WTC11 (cell line): ENCODE data around the gene MECP2. TPM values are rescaled to one million over a fixed set of nuclear protein-coding genes. Genes with fewer than 3 reads are reported as not detected.

Source experiments
- ATAC-seq: fragments of 200-7000 bp; cut with Tn5 transposase; 2 replicates; pipeline ENCODE4 v1.10.0; 2021; ENCODE audit warnings: mild to moderate bottlenecking, moderate library complexity
- CTCF ChIA-PET: fragments of 300-600 bp; sonication (Branson Sonifier 250); formaldehyde crosslinking; loops from one replicate; lab custom pipeline; 2021; ENCODE audit warnings: antibody characterized with exemption; lab: Charles Lee
- POLR2A ChIA-PET: fragments of 350-600 bp; sonication (Branson Sonifier 250); formaldehyde crosslinking; loops from one replicate; lab custom pipeline; 2021; ENCODE audit warnings: antibody characterized with exemption; lab: Charles Lee
- DNase-seq: peaks from one replicate; pipeline ENCODE4 v3.0.0; 2021; ENCODE audit warnings: low spot score
- H3K27ac Mint-ChIP-seq: 2 replicates; pipeline ENCODE4 v1.8.0; 2021; ENCODE audit warnings: mixed read lengths
- H3K27me3 Mint-ChIP-seq: 2 replicates; pipeline ENCODE4 v1.8.0; 2021; ENCODE audit warnings: low read depth, mild to moderate bottlenecking, moderate library complexity, mixed read lengths
- H3K36me3 Mint-ChIP-seq: 2 replicates; pipeline ENCODE4 v1.8.0; 2021; ENCODE audit warnings: mixed read lengths
- H3K4me1 Mint-ChIP-seq: 2 replicates; pipeline ENCODE4 v1.8.0; 2022; ENCODE audit warnings: mixed read lengths
- H3K4me3 Mint-ChIP-seq: 2 replicates; pipeline ENCODE4 v1.8.0; 2021; ENCODE audit warnings: mild to moderate bottlenecking, moderate library complexity, mixed read lengths
- H3K9me3 Mint-ChIP-seq: 2 replicates; pipeline ENCODE4 v1.8.0; 2021; ENCODE audit warnings: mixed read lengths
- CREM ChIP-seq: sonication (generic); formaldehyde crosslinking; IDR thresholded peaks from 2 replicates; pipeline ENCODE4 v1.8.1; 2022; ENCODE audit warnings: mild to moderate bottlenecking, missing genetic modification reagents, moderate library complexity
- ETV6 ChIP-seq: sonication (generic); formaldehyde crosslinking; IDR thresholded peaks from 2 replicates; pipeline ENCODE4 v1.8.1; 2022; ENCODE audit warnings: mild to moderate bottlenecking, missing genetic modification reagents
- KAT7 ChIP-seq: sonication (generic); formaldehyde crosslinking; IDR thresholded peaks from 2 replicates; pipeline ENCODE4 v1.8.1; 2023; ENCODE audit warnings: missing genetic modification reagents, mild to moderate bottlenecking, borderline replicate concordance
- MXD4 ChIP-seq: fragments of 250-450 bp; sonication (Bioruptor Pico); IDR thresholded peaks from 2 replicates; pipeline ENCODE4 v1.8.0; 2021; ENCODE audit warnings: mild to moderate bottlenecking, moderate library complexity, borderline replicate concordance
- NR2C2 ChIP-seq: sonication (generic); formaldehyde crosslinking; IDR thresholded peaks from 2 replicates; pipeline ENCODE4 v1.8.0; 2022; ENCODE audit warnings: mild to moderate bottlenecking, missing genetic modification reagents
- OVOL2 ChIP-seq: fragments of 250-450 bp; sonication (Bioruptor Pico); IDR thresholded peaks from 2 replicates; pipeline ENCODE4 v1.9.0; 2021; ENCODE audit warnings: mild to moderate bottlenecking, borderline replicate concordance
- RORB ChIP-seq: fragments of 250-450 bp; sonication (Bioruptor Pico); IDR thresholded peaks from 2 replicates; pipeline ENCODE4 v1.9.0; 2021; ENCODE audit warnings: mild to moderate bottlenecking
- ZNF263 ChIP-seq: sonication (generic); formaldehyde crosslinking; IDR thresholded peaks from 2 replicates; pipeline ENCODE4 v1.8.1; 2022; ENCODE audit warnings: low read depth, mild to moderate bottlenecking, moderate library complexity, missing genetic modification reagents
- total RNA-seq: library from RNA; stranded (reverse); gene quantifications from 3 replicates; pipeline ENCODE4 v1.2.3, GENCODE V29; 2021
- TF ChIP-seq, protein P1 (sequence below): sonication (generic); formaldehyde crosslinking; IDR thresholded peaks from 2 replicates; pipeline ENCODE4 v1.8.1; 2023; ENCODE audit warnings: mild to moderate bottlenecking, missing genetic modification reagents, borderline replicate concordance
- TF ChIP-seq, protein P2 (sequence below): fragments of 250-450 bp; sonication (Bioruptor Pico); IDR thresholded peaks from 2 replicates; pipeline ENCODE4 v1.9.0; 2021; ENCODE audit warnings: mild to moderate bottlenecking, borderline replicate concordance
- TF ChIP-seq, protein P3 (sequence below): sonication (generic); formaldehyde crosslinking; IDR thresholded peaks from 2 replicates; pipeline ENCODE4 v1.8.1; 2022; ENCODE audit warnings: low read depth, mild to moderate bottlenecking, moderate library complexity, missing genetic modification reagents, borderline replicate concordance

Gene MECP2
- total RNA-seq, 1 experiment from 2014 or later, result 28.7 TPM

DNA sequence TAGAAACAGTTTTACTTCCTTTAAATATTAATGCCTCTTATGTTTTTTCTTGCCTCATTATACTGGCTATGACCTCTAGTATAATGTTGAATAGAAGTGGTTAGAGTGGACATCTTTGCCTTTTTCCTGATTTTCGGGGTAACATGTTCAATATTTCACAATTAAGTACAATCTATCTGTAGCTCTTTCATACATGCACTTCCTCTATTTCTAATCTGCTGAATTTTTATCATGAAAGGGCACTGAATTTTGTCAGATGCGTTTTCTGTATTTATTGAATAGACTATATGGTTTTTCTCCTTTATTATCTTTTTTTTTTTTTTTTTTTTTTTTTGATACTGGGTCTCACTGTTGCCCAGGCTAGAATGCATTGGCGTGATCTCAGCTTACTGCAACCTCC is 29.0 kb downstream of the MECP2 start (continued):
- TF ChIP-seq, protein P1, sequence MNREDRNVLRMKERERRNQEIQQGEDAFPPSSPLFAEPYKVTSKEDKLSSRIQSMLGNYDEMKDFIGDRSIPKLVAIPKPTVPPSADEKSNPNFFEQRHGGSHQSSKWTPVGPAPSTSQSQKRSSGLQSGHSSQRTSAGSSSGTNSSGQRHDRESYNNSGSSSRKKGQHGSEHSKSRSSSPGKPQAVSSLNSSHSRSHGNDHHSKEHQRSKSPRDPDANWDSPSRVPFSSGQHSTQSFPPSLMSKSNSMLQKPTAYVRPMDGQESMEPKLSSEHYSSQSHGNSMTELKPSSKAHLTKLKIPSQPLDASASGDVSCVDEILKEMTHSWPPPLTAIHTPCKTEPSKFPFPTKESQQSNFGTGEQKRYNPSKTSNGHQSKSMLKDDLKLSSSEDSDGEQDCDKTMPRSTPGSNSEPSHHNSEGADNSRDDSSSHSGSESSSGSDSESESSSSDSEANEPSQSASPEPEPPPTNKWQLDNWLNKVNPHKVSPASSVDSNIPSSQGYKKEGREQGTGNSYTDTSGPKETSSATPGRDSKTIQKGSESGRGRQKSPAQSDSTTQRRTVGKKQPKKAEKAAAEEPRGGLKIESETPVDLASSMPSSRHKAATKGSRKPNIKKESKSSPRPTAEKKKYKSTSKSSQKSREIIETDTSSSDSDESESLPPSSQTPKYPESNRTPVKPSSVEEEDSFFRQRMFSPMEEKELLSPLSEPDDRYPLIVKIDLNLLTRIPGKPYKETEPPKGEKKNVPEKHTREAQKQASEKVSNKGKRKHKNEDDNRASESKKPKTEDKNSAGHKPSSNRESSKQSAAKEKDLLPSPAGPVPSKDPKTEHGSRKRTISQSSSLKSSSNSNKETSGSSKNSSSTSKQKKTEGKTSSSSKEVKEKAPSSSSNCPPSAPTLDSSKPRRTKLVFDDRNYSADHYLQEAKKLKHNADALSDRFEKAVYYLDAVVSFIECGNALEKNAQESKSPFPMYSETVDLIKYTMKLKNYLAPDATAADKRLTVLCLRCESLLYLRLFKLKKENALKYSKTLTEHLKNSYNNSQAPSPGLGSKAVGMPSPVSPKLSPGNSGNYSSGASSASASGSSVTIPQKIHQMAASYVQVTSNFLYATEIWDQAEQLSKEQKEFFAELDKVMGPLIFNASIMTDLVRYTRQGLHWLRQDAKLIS (CRISPR knock-in tag), result no peak

DNA sequence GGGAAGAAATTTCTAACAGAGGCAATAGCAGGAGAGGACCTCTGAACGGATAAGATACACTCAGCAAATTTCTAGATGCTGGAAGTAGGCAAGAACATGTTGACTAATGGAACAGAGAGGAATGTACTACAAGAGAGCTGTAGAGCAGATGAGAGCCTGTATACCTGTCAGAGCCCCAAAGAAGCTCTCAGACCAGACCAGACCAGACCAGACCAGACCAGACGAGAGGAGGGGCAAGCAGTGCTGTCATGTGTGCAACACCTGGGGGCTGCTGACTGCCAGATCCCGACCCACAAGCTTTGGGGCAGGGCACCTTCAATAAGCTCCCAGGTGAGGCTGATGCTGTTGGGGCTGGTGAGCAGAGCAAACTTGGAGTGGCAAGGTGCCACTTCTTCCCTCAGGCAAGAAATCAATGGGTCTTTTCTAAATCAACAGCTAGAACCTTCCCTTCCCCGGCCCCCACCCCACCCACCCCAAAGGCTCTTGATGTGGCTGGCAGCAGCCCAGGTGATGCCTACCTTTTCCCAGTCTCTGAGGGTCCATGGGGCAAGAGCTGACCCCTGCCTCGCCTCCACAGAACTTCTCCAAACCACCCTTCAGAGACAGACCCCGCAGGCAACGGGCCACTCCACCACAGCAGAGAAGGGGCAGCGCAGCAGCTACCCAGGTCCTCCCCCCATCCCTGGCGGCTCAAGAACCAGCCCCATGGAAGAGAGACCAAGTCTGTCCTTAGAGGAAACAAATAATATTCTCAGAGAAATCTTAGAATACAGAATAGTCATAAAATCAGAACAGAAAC is 32.7 kb downstream of the MECP2 start:
- ATAC-seq (no peak), DNase-seq (peak; percentile 13)
- H3K27me3 Mint-ChIP-seq, result no peaks in the 10 kb centered on the region; the same call in 1 of the 2 replicates
- no peak overlapping the region for H3K4me3 Mint-ChIP-seq
- ChIA-PET CTCF (no interaction called here), POLR2A (interaction anchor here (0.6 kb wide), 1 partner anchor 28 kb away, joined by 4 read pairs; no protein-coding TSS in a partner anchor)
- H3K9me3 Mint-ChIP-seq, result no peaks in the 10 kb centered on the region
- H3K27ac Mint-ChIP-seq, result peak overlapping the region; percentile 48
- peaks cover 28% of the 10 kb centered on the region for H3K4me1 Mint-ChIP-seq
- TF ChIP-seq, protein P2, sequence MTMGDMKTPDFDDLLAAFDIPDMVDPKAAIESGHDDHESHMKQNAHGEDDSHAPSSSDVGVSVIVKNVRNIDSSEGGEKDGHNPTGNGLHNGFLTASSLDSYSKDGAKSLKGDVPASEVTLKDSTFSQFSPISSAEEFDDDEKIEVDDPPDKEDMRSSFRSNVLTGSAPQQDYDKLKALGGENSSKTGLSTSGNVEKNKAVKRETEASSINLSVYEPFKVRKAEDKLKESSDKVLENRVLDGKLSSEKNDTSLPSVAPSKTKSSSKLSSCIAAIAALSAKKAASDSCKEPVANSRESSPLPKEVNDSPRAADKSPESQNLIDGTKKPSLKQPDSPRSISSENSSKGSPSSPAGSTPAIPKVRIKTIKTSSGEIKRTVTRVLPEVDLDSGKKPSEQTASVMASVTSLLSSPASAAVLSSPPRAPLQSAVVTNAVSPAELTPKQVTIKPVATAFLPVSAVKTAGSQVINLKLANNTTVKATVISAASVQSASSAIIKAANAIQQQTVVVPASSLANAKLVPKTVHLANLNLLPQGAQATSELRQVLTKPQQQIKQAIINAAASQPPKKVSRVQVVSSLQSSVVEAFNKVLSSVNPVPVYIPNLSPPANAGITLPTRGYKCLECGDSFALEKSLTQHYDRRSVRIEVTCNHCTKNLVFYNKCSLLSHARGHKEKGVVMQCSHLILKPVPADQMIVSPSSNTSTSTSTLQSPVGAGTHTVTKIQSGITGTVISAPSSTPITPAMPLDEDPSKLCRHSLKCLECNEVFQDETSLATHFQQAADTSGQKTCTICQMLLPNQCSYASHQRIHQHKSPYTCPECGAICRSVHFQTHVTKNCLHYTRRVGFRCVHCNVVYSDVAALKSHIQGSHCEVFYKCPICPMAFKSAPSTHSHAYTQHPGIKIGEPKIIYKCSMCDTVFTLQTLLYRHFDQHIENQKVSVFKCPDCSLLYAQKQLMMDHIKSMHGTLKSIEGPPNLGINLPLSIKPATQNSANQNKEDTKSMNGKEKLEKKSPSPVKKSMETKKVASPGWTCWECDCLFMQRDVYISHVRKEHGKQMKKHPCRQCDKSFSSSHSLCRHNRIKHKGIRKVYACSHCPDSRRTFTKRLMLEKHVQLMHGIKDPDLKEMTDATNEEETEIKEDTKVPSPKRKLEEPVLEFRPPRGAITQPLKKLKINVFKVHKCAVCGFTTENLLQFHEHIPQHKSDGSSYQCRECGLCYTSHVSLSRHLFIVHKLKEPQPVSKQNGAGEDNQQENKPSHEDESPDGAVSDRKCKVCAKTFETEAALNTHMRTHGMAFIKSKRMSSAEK, result no peak
- no peak for TF ChIP-seq NR2C2 (CRISPR knock-in tag)
- no peaks in the 10 kb centered on the region for H3K36me3 Mint-ChIP-seq

DNA sequence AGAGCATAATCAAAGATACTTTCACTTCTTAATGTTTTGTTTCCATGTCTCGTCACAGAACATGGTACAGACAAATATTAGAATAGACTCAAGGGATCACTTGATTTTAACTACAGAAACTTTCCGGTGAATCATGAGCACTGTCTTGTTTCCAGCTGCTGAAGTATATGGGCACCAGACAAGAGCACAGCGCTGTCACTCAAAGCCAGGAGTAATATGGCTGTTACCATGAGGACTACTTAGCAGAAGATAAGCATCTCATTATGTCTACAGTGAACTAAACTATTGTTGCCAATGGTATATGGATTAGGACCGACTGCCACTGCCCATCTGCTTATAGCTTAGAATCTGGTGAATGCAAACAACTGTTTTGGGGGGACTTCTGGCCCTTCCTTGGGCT is 34.3 kb downstream of the MECP2 start:
- Mint-ChIP-seq H3K4me3 (no peak overlapping the region), H3K36me3 (peaks cover 5% of the 10 kb centered on the region), H3K27me3 (no peaks in the 10 kb centered on the region; the same call in 1 of the 2 replicates), H3K4me1 (peaks cover 28% of the 10 kb centered on the region), H3K9me3 (no peaks in the 10 kb centered on the region), H3K27ac (no peak overlapping the region)
- TF ChIP-seq, protein P3, sequence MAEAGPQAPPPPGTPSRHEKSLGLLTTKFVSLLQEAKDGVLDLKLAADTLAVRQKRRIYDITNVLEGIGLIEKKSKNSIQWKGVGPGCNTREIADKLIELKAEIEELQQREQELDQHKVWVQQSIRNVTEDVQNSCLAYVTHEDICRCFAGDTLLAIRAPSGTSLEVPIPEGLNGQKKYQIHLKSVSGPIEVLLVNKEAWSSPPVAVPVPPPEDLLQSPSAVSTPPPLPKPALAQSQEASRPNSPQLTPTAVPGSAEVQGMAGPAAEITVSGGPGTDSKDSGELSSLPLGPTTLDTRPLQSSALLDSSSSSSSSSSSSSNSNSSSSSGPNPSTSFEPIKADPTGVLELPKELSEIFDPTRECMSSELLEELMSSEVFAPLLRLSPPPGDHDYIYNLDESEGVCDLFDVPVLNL (CRISPR knock-in tag), result no peak
- TF ChIP-seq OVOL2 (CRISPR knock-in tag), result no peak
- no peak for TF ChIP-seq ZNF263
- ChIA-PET CTCF (no interaction called here), POLR2A (no interaction called here)
- DNase-seq (no peak), ATAC-seq (no peak)

DNA sequence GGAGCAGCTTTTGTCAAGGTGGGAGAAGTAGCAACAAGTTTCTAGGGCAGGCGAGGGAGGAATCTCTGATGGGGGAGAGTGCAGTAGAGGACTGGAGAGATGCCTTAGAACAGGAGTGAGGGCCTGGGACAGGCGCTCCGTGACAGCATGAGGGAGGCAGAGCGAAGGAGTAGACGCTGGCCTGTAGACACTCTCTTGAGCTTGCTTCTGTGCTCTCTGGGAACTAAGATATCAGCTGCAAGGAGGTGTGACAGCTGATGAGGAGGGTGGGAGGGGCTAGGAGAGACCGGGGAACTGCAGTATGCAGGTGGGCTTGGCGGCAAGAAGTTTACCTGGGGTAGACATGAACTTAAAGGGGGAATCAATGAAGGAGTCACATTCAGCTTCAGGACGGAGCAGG is 35.7 kb downstream of the MECP2 start:
- H3K27me3 Mint-ChIP-seq, result no peaks in the 10 kb centered on the region; the same call in 1 of the 2 replicates
- no peak for DNase-seq
- TF ChIP-seq CREM (CRISPR knock-in tag) (no peak), ETV6 (no peak), KAT7 (CRISPR knock-in tag) (no peak), MXD4 (CRISPR knock-in tag) (no peak), RORB (CRISPR knock-in tag) (no peak), OVOL2 (CRISPR knock-in tag) (no peak)
- TF ChIP-seq, protein P2, result no peak
- TF ChIP-seq, all 79 proteins: peak for 0
- Mint-ChIP-seq H3K27ac (peak overlapping the region; percentile 11; the same call in 1 of the 2 replicates), H3K9me3 (no peaks in the 10 kb centered on the region), H3K4me1 (peaks cover 28% of the 10 kb centered on the region), H3K36me3 (peaks cover 6% of the 10 kb centered on the region), H3K4me3 (no peak overlapping the region)
- ATAC-seq, result no peak
- ChIA-PET POLR2A (no interaction called here), CTCF (interaction anchor here (1.4 kb wide), 1 partner anchor 48 kb away, joined by 7 read pairs; no protein-coding TSS in a partner anchor)
